HCT116 (cell line): ENCODE results near the gene MAPKAP1. TPM values are rescaled to one million over a fixed set of nuclear protein-coding genes. Genes with fewer than 3 reads are reported as not detected.
A peak's percentile ranks its signal among the peaks of the same experiment; 100 is the strongest.

Source experiments
- ATAC-seq: fragments of 200-7000 bp; cut with Tn5 transposase; 2 replicates; pipeline ENCODE4 v1.9.1; 2020; ENCODE audit warnings: mild to moderate bottlenecking, moderate library complexity
- BruUV-seq: library from RNA; stranded (reverse); fragments of 400-500 nt; replicated peaks from 2 replicates; lab custom pipeline; 2021; lab: Mats Ljungman, UMichigan
- CTCF ChIA-PET: fragments of 300-600 bp; sonication (Branson Sonifier 250); formaldehyde crosslinking; loops from one replicate; lab custom pipeline; 2021; ENCODE audit warnings: antibody characterized with exemption; lab: Charles Lee
- POLR2A ChIA-PET: fragments of 300-600, 350-600 bp; sonication (Branson Sonifier 250); formaldehyde crosslinking; loops from one replicate; lab custom pipeline; 2021; ENCODE audit warnings: antibody characterized with exemption; lab: Charles Lee
- RAD21 ChIA-PET, 2 experiments: fragments of 300-600 bp; sonication (Branson Sonifier 250); formaldehyde crosslinking; loops; one replicate each; lab custom pipeline; 2023; ENCODE audit warnings: low total read pairs in 2 of 2; ENCODE audit not compliant: uncharacterized antibody in 2 of 2, unreplicated experiment in 2 of 2, low non-redundant PET in 1 of 2; lab: Charles Lee
- DNase-seq: peaks from one replicate; pipeline ENCODE4 v3.0.0-alpha.2; 2010; ENCODE audit warnings: low read depth, low spot score
- H2AFZ ChIP-seq: fragments of 200-600 bp; shearing (Covaris generic), sonication (generic); 2 replicates; pipeline ENCODE4 v1.6.1; 2017; ENCODE audit warnings: low read depth, mixed run types, mixed read lengths, antibody characterized with exemption, low read length; ENCODE audit not compliant: poor library complexity, severe bottlenecking
- H3K27ac ChIP-seq: 2 replicates; pipeline ENCODE4 v1.5.1; 2012; ENCODE audit warnings: low read depth, low read length
- H3K27me3 ChIP-seq: fragments of 200-600 bp; sonication (generic); 2 replicates; pipeline ENCODE4 v1.6.1; 2016; ENCODE audit warnings: mixed run types, low read length, mixed read lengths; ENCODE audit not compliant: insufficient read depth
- H3K36me3 ChIP-seq, 2 experiments: fragments of 200-500 bp in 1 of 2; fragments of 200-600 bp in 1 of 2; sonication (Bioruptor generic) in 1 of 2; sonication (generic) in 1 of 2; 2 replicates each; pipeline versions ENCODE4 v1.5.1 to v1.6.1; 2014 to 2016; ENCODE audit warnings: low read length in 2 of 2, inconsistent platforms in 1 of 2, mixed read lengths in 1 of 2, mixed run types in 1 of 2; ENCODE audit not compliant: insufficient read depth in 2 of 2, control insufficient read depth in 1 of 2
- H3K4me1 ChIP-seq, 2 experiments: fragments of 200-600 bp in 1 of 2; sonication (generic) in 1 of 2; 2 replicates each; pipeline versions ENCODE4 v1.5.1 to v1.6.1; 2012 to 2017; ENCODE audit warnings: low read length in 2 of 2, inconsistent platforms in 1 of 2, mild to moderate bottlenecking in 1 of 2, mixed read lengths in 1 of 2, mixed run types in 1 of 2, moderate library complexity in 1 of 2; ENCODE audit not compliant: insufficient read depth in 2 of 2, control insufficient read depth in 1 of 2
- H3K4me2 ChIP-seq: fragments of 200-600 bp; sonication (generic); 2 replicates; pipeline ENCODE4 v1.6.1; 2017; ENCODE audit warnings: mixed run types, low read length, mixed read lengths
- H3K4me3 ChIP-seq, 2 experiments: fragments of 200-600 bp in 1 of 2; sonication (generic) in 1 of 2; replicated peaks in 1 of 2; 2 replicates each; pipeline ENCODE4 v1.5.1; 2011 to 2016; ENCODE audit warnings: low read length in 2 of 2, control low read depth in 1 of 2, low read depth in 1 of 2, mild to moderate bottlenecking in 1 of 2, mixed read lengths in 1 of 2, mixed run types in 1 of 2
- H3K79me2 ChIP-seq: fragments of 200-600 bp; sonication (generic); 2 replicates; pipeline ENCODE4 v1.6.1; 2017; ENCODE audit warnings: mild to moderate bottlenecking, mixed run types, low read length, moderate library complexity, mixed read lengths; ENCODE audit not compliant: insufficient read depth
- H3K9ac ChIP-seq: fragments of 200-600 bp; sonication (generic); 2 replicates; pipeline ENCODE4 v1.6.1; 2016; ENCODE audit warnings: low read length, mixed read lengths
- H3K9me2 ChIP-seq: fragments of 200-600 bp; sonication (generic), shearing (Covaris generic); 2 replicates; pipeline ENCODE4 v1.6.1; 2017; ENCODE audit warnings: mixed run types, mild to moderate bottlenecking, moderate library complexity; ENCODE audit not compliant: insufficient read depth
- H3K9me3 ChIP-seq, 2 experiments: fragments of 200-500 bp in 1 of 2; fragments of 200-600 bp in 1 of 2; sonication (Bioruptor generic) in 1 of 2; sonication (generic) in 1 of 2; 2 replicates each; pipeline ENCODE4 v1.6.1; 2014 to 2017; ENCODE audit warnings: low read length in 2 of 2, mixed read lengths in 2 of 2, inconsistent platforms in 1 of 2, low read depth in 1 of 2, mild to moderate bottlenecking in 1 of 2, mixed run types in 1 of 2, moderate library complexity in 1 of 2; ENCODE audit not compliant: control insufficient read depth in 1 of 2, insufficient read depth in 1 of 2
- H4K20me1 ChIP-seq: fragments of 200-600 bp; sonication (generic), shearing (Covaris generic); 2 replicates; pipeline ENCODE4 v1.6.1; 2017; ENCODE audit warnings: mixed run types, mild to moderate bottlenecking, moderate library complexity; ENCODE audit not compliant: insufficient read depth
- ATF3 ChIP-seq: IDR thresholded peaks from 2 replicates; pipeline ENCODE4 v1.6.1; 2012
- CBX3 ChIP-seq: IDR thresholded peaks from 2 replicates; pipeline ENCODE4 v1.6.1; 2012; ENCODE audit warnings: low read depth
- CEBPB ChIP-seq: IDR thresholded peaks from 2 replicates; pipeline ENCODE4 v1.6.1; 2012; ENCODE audit warnings: low read depth
- CTCF ChIP-seq, 3 experiments: fragments of 200-600 bp in 1 of 3; sonication (generic) in 1 of 3; IDR thresholded peaks in 2 of 3; conservative IDR thresholded peaks in 1 of 3; 2 replicates each; pipeline ENCODE4 v1.5.1; 2012 to 2017; ENCODE audit warnings: low read depth in 2 of 3, low read length in 2 of 3, antibody characterized with exemption in 1 of 3, borderline replicate concordance in 1 of 3, control low read depth in 1 of 3, mild to moderate bottlenecking in 1 of 3, mixed read lengths in 1 of 3, mixed run types in 1 of 3, moderate library complexity in 1 of 3; ENCODE audit not compliant: insufficient read depth in 1 of 3
- EGR1 ChIP-seq: IDR thresholded peaks from 2 replicates; pipeline ENCODE4 v1.6.1; 2012; ENCODE audit warnings: low read depth
- ELF1 ChIP-seq: IDR thresholded peaks from 2 replicates; pipeline ENCODE4 v1.6.1; 2012; ENCODE audit warnings: low read depth, borderline replicate concordance
- EZH2 ChIP-seq: fragments of 200-600 bp; sonication (generic); IDR thresholded peaks from 2 replicates; pipeline ENCODE4 v1.6.1; 2017; ENCODE audit warnings: antibody characterized with exemption, mixed run types
- EZH2phosphoT487 ChIP-seq: fragments of 200-600 bp; IDR thresholded peaks from 2 replicates; pipeline ENCODE4 v1.6.1; 2018; ENCODE audit warnings: antibody characterized with exemption, borderline replicate concordance
- FOSL1 ChIP-seq: IDR thresholded peaks from 2 replicates; pipeline ENCODE4 v1.6.1; 2012; ENCODE audit warnings: low read depth
- JUND ChIP-seq: IDR thresholded peaks from 2 replicates; pipeline ENCODE4 v1.6.1; 2012
- MAX ChIP-seq: IDR thresholded peaks from 2 replicates; pipeline ENCODE4 v1.6.1; 2012
- POLR2A ChIP-seq: IDR thresholded peaks from 2 replicates; pipeline ENCODE4 v1.7.0; 2011; ENCODE audit warnings: borderline replicate concordance; ENCODE audit not compliant: insufficient read depth, insufficient read length; ENCODE audit errors: extremely low read depth
- POLR2AphosphoS5 ChIP-seq: IDR thresholded peaks from 2 replicates; pipeline ENCODE4 v1.6.1; 2011; ENCODE audit warnings: mild to moderate bottlenecking, low read depth, low read length, moderate library complexity
- RAD21 ChIP-seq: IDR thresholded peaks from 2 replicates; pipeline ENCODE4 v1.6.1; 2012; ENCODE audit warnings: low read depth, mild to moderate bottlenecking
- REST ChIP-seq: IDR thresholded peaks from 2 replicates; pipeline ENCODE4 v1.6.1; 2012; ENCODE audit warnings: low read depth
- SP1 ChIP-seq: IDR thresholded peaks from 2 replicates; pipeline ENCODE4 v1.6.1; 2012; ENCODE audit warnings: low read depth
- TCF7L2 ChIP-seq: IDR thresholded peaks from 2 replicates; pipeline ENCODE4 v1.7.0; 2011; ENCODE audit warnings: borderline replicate concordance, inconsistent platforms; ENCODE audit not compliant: insufficient read depth, insufficient read length; ENCODE audit errors: extremely low read depth
- YY1 ChIP-seq: IDR thresholded peaks from 2 replicates; pipeline ENCODE4 v1.6.1; 2011; ENCODE audit warnings: low read length, low read depth, moderate library complexity, mild to moderate bottlenecking; ENCODE audit not compliant: insufficient replicate concordance; ENCODE audit errors: extremely low read depth
- ZFX ChIP-seq: fragments of 450-650 bp; IDR thresholded peaks from 2 replicates; pipeline ENCODE4 v1.6.1; 2017
- ZNF274 ChIP-seq: fragments of 200-500 bp; sonication (Bioruptor generic); IDR thresholded peaks from 2 replicates; pipeline ENCODE4 v1.6.1; 2014; ENCODE audit warnings: mild to moderate bottlenecking, low read depth, low read length, inconsistent platforms
- intact Hi-C: fragments of 100-400 bp; cut with micrococcal nuclease; formaldehyde crosslinking; loops from 2 replicates; pipeline ENCODE4 v1.10.0; 2022
- total RNA-seq: library from RNA; stranded (reverse); gene quantifications from one replicate; pipeline ENCODE4 v1.2.1, GENCODE V29; 2021; ENCODE audit not compliant: unreplicated experiment

Gene MAPKAP1
- total RNA-seq, 1 experiment from 2014 or later, result 72.5 TPM

GRCh38 chr9:125674981-125675973, 31.7 kb downstream of the MAPKAP1 start:
- Histone ChIP-seq H3K27ac (peak overlapping the region; percentile 63; the same call in 1 of the 2 replicates), H3K4me3 (peak overlapping the region in 1 of 2 experiments; percentile 21; a peak in 2 of 4 replicates)
- peak; percentile 57 for TF ChIP-seq ATF3
- TF ChIP-seq FOSL1, result peak; percentile 85
- no peak for TF ChIP-seq REST
- no peak for TF ChIP-seq MAX
- TF ChIP-seq POLR2AphosphoS5, result no peak
- no peak for TF ChIP-seq TCF7L2
- TF ChIP-seq CBX3, result peak; percentile 41; the same call in 1 of the 2 replicates
- TF ChIP-seq CEBPB, result peak; percentile 16; the same call in 1 of the 2 replicates
- TF ChIP-seq POLR2A, result no peak
- TF ChIP-seq ZNF274, result no peak
- no peak for TF ChIP-seq CTCF (IDR thresholded peaks at IDR 0.05 in 2 of 3, conservative IDR thresholded peaks at IDR 0.05 in 1 of 3; ENCODE audit: borderline replicate concordance in 1 of 3, insufficient read depth in 1 of 3, low read depth in 2 of 3, low read length in 2 of 3)
- no peak for TF ChIP-seq ELF1
- no peak for TF ChIP-seq YY1
- TF ChIP-seq ZFX, result no peak
- TF ChIP-seq JUND, result peak; percentile 88
- no peak for TF ChIP-seq RAD21
- TF ChIP-seq EZH2phosphoT487, result no peak
- no peak for TF ChIP-seq EZH2
- TF ChIP-seq SP1, result peak; percentile 59; the same call in 1 of the 2 replicates
- no peak for TF ChIP-seq EGR1

More at GRCh38 chr9:125674981-125675973, 31.7 kb downstream of the MAPKAP1 start:
- Histone ChIP-seq H3K9ac (peak overlapping the region; percentile 25), H3K4me1 (peaks cover 20 to 31% of the 10 kb centered on the region in 2 experiments), H3K4me2 (peak overlapping the region; percentile 66), H3K79me2 (peaks cover 53% of the 10 kb centered on the region), H3K9me3 (no peaks in the 10 kb centered on the region), H3K9me2 (no peaks in the 10 kb centered on the region), H3K36me3 (no peaks in the 10 kb centered on the region), H3K27me3 (no peaks in the 10 kb centered on the region), H2AFZ (no peak overlapping the region), H4K20me1 (no peaks in the 10 kb centered on the region)
- ChIA-PET POLR2A (interaction anchor here (1.4 kb wide), 1 partner anchor 9 kb away, joined by 5 read pairs; no protein-coding TSS in a partner anchor), RAD21 (no interaction called here), CTCF (interaction anchor here (0.6 to 1.0 kb wide), 3 partner anchors 10 to 28 kb away, joined by 3 read pairs; no protein-coding TSS in a partner anchor)
- peak; percentile 58 for DNase-seq
- peak; percentile 92 for ATAC-seq
- intact Hi-C loops, result no loop called here
- TSS peak; percentile 77 for BruUV-seq
